Gastroesophageal sphincter (tissue), 3 donors: ENCODE data around the gene ABCC1.

Experiments used
- EP300 ChIP-seq: sonication (generic); formaldehyde crosslinking; IDR thresholded peaks from one replicate; pipeline ENCODE4 v1.6.1; 2017; ENCODE audit warnings: antibody characterized with exemption, mild to moderate bottlenecking
- POLR2A ChIP-seq, 2 donors: fragments of 450-650 bp; IDR thresholded peaks; one replicate each; pipeline ENCODE4 v1.6.1; 2017; ENCODE audit warnings: antibody characterized with exemption in 2 of 2, mild to moderate bottlenecking in 2 of 2, moderate library complexity in 1 of 2
- POLR2AphosphoS5 ChIP-seq: sonication (generic); formaldehyde crosslinking; IDR thresholded peaks from one replicate; pipeline ENCODE4 v1.6.1; 2017; ENCODE audit warnings: antibody characterized with exemption
- TF ChIP-seq, protein P1 (sequence below), 4 experiments: fragments of 200-600 bp in 2 of 4; fragments of 450-650 bp in 2 of 4; sonication (generic) in 1 of 4; IDR thresholded peaks; one replicate each; pipeline ENCODE4 v1.5.1; 2017 to 2019; ENCODE audit warnings: antibody characterized with exemption in 4 of 4, mild to moderate bottlenecking in 2 of 4, moderate library complexity in 2 of 4

DNA sequence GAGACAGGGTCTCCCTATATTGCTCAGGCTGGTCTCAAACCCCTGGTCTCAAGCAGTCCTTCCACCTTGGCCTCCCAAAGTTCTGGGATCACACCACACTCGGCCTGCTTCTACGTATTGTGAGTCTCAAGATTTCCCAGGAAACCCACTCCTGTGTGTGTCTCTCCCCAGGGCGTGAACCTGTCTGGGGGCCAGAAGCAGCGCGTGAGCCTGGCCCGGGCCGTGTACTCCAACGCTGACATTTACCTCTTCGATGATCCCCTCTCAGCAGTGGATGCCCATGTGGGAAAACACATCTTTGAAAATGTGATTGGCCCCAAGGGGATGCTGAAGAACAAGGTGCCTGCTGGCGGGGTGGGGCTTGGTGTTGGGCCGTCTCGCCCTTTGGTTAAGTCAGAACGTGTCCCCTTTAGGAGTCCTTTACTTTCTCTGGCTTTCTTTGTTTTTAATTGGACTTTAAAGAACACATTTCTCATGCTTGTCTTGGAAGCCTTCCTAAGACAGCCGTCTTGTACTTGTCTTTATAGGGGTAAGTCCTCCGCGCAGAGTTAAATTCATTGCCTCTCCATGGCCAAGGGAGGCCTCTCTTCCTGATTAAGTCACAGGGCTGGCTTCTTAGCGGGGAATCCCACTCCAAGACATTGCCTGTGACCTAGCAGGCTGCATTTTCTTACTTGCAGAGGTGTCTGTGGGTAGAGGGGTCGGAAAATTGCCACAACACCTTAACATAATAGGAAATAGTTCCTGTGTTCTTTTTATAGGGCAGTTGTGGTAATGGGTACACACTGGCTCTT lies 137.4 kb downstream of the ABCC1 start:
- TF ChIP-seq, protein P1, sequence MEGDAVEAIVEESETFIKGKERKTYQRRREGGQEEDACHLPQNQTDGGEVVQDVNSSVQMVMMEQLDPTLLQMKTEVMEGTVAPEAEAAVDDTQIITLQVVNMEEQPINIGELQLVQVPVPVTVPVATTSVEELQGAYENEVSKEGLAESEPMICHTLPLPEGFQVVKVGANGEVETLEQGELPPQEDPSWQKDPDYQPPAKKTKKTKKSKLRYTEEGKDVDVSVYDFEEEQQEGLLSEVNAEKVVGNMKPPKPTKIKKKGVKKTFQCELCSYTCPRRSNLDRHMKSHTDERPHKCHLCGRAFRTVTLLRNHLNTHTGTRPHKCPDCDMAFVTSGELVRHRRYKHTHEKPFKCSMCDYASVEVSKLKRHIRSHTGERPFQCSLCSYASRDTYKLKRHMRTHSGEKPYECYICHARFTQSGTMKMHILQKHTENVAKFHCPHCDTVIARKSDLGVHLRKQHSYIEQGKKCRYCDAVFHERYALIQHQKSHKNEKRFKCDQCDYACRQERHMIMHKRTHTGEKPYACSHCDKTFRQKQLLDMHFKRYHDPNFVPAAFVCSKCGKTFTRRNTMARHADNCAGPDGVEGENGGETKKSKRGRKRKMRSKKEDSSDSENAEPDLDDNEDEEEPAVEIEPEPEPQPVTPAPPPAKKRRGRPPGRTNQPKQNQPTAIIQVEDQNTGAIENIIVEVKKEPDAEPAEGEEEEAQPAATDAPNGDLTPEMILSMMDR (IDR thresholded peaks at IDR 0.05) = no peak
- no peak for TF ChIP-seq EP300
- TF ChIP-seq POLR2AphosphoS5 = no peak
- TF ChIP-seq POLR2A (IDR thresholded peaks at IDR 0.05) = no peak
